B cell (primary cell): ENCODE results near the gene GADL1. TPM values are rescaled to one million over a fixed set of nuclear protein-coding genes. Genes with fewer than 3 reads are reported as not detected.
A peak's percentile ranks its signal among the peaks of the same experiment; 100 is the strongest.

Experiments used
- ATAC-seq: fragments of 200-7000 bp; cut with Tn5 transposase; one replicate; pipeline ENCODE4 v1.10.0; 2021; ENCODE audit warnings: low read depth, mild to moderate bottlenecking, moderate number of reproducible peaks, moderate library complexity
- CTCF ChIA-PET: fragments of 350-600 bp; sonication (Branson Sonifier 250); formaldehyde crosslinking; loops from one replicate; lab custom pipeline; 2021; ENCODE audit warnings: antibody characterized with exemption, inconsistent platforms; lab: Charles Lee
- POLR2A ChIA-PET: fragments of 350-600 bp; sonication (Branson Sonifier 250); formaldehyde crosslinking; loops from one replicate; lab custom pipeline; 2021; ENCODE audit warnings: antibody characterized with exemption; lab: Charles Lee
- DNase-seq: peaks from one replicate; pipeline ENCODE4 v3.0.0; 2013
- H2AFZ ChIP-seq: 2 replicates; pipeline ENCODE4 v1.6.1; 2012; ENCODE audit warnings: mild to moderate bottlenecking, low read depth, low read length; ENCODE audit not compliant: insufficient read depth, poor library complexity, severe bottlenecking
- H3K27ac ChIP-seq, 2 donors: 1 replicate in 1 of 2; 2 replicates in 1 of 2; pipeline ENCODE4 v1.5.1; 2012 to 2013; ENCODE audit warnings: low read length in 2 of 2, mild to moderate bottlenecking in 2 of 2, moderate library complexity in 1 of 2
- H3K27me3 ChIP-seq, 4 experiments: fragments of 200-600 bp in 1 of 4; sonication (generic) in 1 of 4; replicated peaks in 1 of 4; 1 replicate in 2 of 4; 2 replicates in 2 of 4; pipeline versions ENCODE4 v1.6.1 to v1.7.0; 2013 to 2016; ENCODE audit warnings: low read length in 3 of 4, mild to moderate bottlenecking in 2 of 4, mixed read lengths in 1 of 4, moderate library complexity in 1 of 4; ENCODE audit not compliant: insufficient read depth in 4 of 4, control insufficient read depth in 3 of 4; ENCODE audit errors: control extremely low read depth in 1 of 4
- H3K36me3 ChIP-seq, 2 experiments: replicated peaks in 1 of 2; 1 replicate in 1 of 2; 2 replicates in 1 of 2; pipeline versions ENCODE4 v1.6.1 to v1.7.1; 2013; ENCODE audit warnings: low read length in 1 of 2; ENCODE audit not compliant: insufficient read depth in 2 of 2, control insufficient read depth in 1 of 2; ENCODE audit errors: control extremely low read depth in 1 of 2, extremely low read depth in 1 of 2
- H3K4me1 ChIP-seq, 2 donors: fragments of 200-600 bp in 1 of 2; sonication (generic) in 1 of 2; 1 replicate in 1 of 2; 2 replicates in 1 of 2; pipeline versions ENCODE4 v1.5.1 to v1.6.1; 2013 to 2017; ENCODE audit warnings: low read length in 2 of 2; ENCODE audit not compliant: control insufficient read depth in 2 of 2, insufficient read depth in 2 of 2
- H3K4me2 ChIP-seq: replicated peaks from 2 replicates; pipeline ENCODE3; 2012; ENCODE audit warnings: mild to moderate bottlenecking, low read depth, low read length; ENCODE audit not compliant: poor library complexity, severe bottlenecking
- H3K4me3 ChIP-seq, 5 experiments: fragments of 200-600 bp in 1 of 5; sonication (generic) in 1 of 5; 1 replicate in 3 of 5; 2 replicates in 2 of 5; pipeline versions ENCODE4 v1.5.1 to v1.7.0; 2011 to 2016; ENCODE audit warnings: low read length in 4 of 5, mild to moderate bottlenecking in 4 of 5, low read depth in 2 of 5, control low read depth in 1 of 5, moderate library complexity in 1 of 5; ENCODE audit not compliant: insufficient read depth in 1 of 5; ENCODE audit errors: control extremely low read depth in 1 of 5, extremely low read depth in 1 of 5
- H3K79me2 ChIP-seq: fragments of 200-600 bp; sonication (generic); one replicate; pipeline ENCODE4 v1.6.0; 2016; ENCODE audit warnings: low read length; ENCODE audit not compliant: control insufficient read depth, insufficient read depth
- H3K9ac ChIP-seq: fragments of 200-600 bp; sonication (generic); 2 replicates; pipeline ENCODE4 v1.6.1; 2017; ENCODE audit warnings: mild to moderate bottlenecking, low read length, moderate library complexity
- H3K9me3 ChIP-seq, 3 donors: one replicate each; pipeline versions ENCODE4 v1.6.1 to v1.7.1; 2013; ENCODE audit warnings: low read length in 2 of 3; ENCODE audit not compliant: control insufficient read depth in 2 of 3, insufficient read depth in 1 of 3; ENCODE audit errors: control extremely low read depth in 1 of 3
- H4K20me1 ChIP-seq: 2 replicates; pipeline ENCODE4 v1.6.0; 2012; ENCODE audit warnings: mild to moderate bottlenecking, low read length; ENCODE audit not compliant: insufficient read depth, control insufficient read depth, poor library complexity, severe bottlenecking
- H3K27ac Mint-ChIP-seq: one replicate; pipeline ENCODE4 v1.8.0; 2021; ENCODE audit warnings: mixed read lengths
- H3K27me3 Mint-ChIP-seq: one replicate; pipeline ENCODE4 v1.8.0; 2021; ENCODE audit warnings: mixed read lengths
- H3K4me1 Mint-ChIP-seq: one replicate; pipeline ENCODE4 v1.8.0; 2021; ENCODE audit warnings: mixed read lengths
- H3K4me3 Mint-ChIP-seq: one replicate; pipeline ENCODE4 v1.8.0; 2021; ENCODE audit warnings: mixed read lengths
- H3K9me3 Mint-ChIP-seq: one replicate; pipeline ENCODE4 v1.8.0; 2022; ENCODE audit warnings: mixed read lengths; ENCODE audit not compliant: insufficient read depth
- EZH2 ChIP-seq: IDR thresholded peaks from 2 replicates; pipeline ENCODE4 v1.6.1; 2012; ENCODE audit warnings: borderline replicate concordance, low read depth, mild to moderate bottlenecking, moderate library complexity, low read length; ENCODE audit not compliant: insufficient read depth, poor library complexity, severe bottlenecking
- WGBS: methylation state at CpG from one replicate; pipeline ENCODE4 v1.1.5; 2013; ENCODE audit warnings: missing lambda C conversion rate; ENCODE audit not compliant: insufficient coverage; 5-methylcytosine and 5-hydroxymethylcytosine counted together
- intact Hi-C: fragments of 100-400 bp; cut with micrococcal nuclease; formaldehyde crosslinking; loops from one replicate; pipeline ENCODE4 v1.10.0; 2022
- polyA minus RNA-seq: library from RNA; depleted of rRNA, polyadenylated mRNA; stranded (reverse); fragments of >200 nt; gene quantifications from 2 replicates; pipeline ENCODE4 v1.2.3, GENCODE V29; 2012
- polyA plus RNA-seq: library from polyadenylated mRNA; depleted of rRNA; stranded (reverse); fragments of >200 nt; gene quantifications from 2 replicates; pipeline ENCODE4 v1.2.3, GENCODE V29; 2012
- total RNA-seq, 2 donors: library from RNA; stranded (reverse); fragments of 120-200 nt in 1 of 2; gene quantifications; 1 replicate in 1 of 2; 2 replicates in 1 of 2; pipeline versions ENCODE4 v1.2.3 to v1.2.4, GENCODE V29; 2013 to 2022
- TF ChIP-seq, protein P1 (sequence below): fragments of 200-600 bp; IDR thresholded peaks from one replicate; pipeline ENCODE4 v1.8.0; 2022; ENCODE audit warnings: antibody characterized with exemption, mild to moderate bottlenecking

Gene GADL1
- not detected in 2 replicates for total RNA-seq
- 0.56 TPM for total RNA-seq (2013)
- polyA plus RNA-seq: not detected in 2 replicates
- not detected in 2 replicates for polyA minus RNA-seq

DNA sequence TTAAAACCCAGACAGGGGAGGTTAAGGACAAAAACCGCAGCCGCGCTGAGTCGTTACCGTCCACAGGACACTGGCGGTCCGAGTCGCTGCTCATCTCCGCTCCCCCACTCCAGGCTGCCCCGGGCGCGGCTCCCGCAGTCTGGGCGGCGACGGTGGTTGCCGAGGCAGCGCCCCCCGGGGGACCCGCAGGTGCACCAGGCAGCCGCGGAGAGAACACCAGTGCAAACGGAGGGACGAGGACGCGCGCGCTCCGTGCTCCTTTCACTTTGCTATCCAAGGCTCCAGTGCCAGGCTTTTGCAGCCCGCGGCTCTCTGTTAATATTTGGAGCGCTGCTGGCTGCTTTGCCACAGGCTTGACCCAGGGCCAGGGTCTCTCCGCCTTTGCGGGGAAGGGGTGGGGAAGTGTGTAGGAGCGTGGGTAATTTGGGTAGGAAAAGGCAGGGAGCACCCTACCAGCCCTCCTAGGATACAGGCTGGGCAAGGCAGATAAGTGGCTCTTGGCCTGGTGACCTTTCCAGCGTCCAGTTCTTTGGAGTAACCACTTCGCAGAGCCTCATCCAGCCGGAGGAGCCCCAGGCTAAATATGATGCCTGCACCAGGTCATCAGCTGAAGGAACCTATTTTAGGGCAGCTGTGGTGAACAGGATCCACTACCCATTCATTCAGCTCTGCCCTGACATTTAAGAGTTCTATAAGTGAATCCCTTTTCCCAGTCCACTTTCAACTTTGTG, at the start of gene GADL1:
Gene GADL1 (minus strand): TSS at position 141 of the 731 bp plus-strand sequence. CDS start 47 bp downstream, at position 94.
- Histone ChIP-seq H3K36me3 (no peaks in the 10 kb centered on the region), H4K20me1 (no peaks in the 10 kb centered on the region), H3K4me1 (peaks cover 5 to 8% of the 10 kb centered on the region in 2 donors), H3K79me2 (no peaks in the 10 kb centered on the region), H3K9me3 (peaks cover 0 to 4% (median 0%) of the 10 kb centered on the region in 3 donors), H2AFZ (peak within 1 kb of the TSS; percentile 54), H3K4me3 (peak within 1 kb of the TSS in 3 of 5 experiments; percentile 19 to 41 (median 19)), H3K27ac (no peak within 1 kb of the TSS), H3K27me3 (peaks cover 0 to 22% (median 9%) of the 10 kb centered on the region in 4 experiments), H3K9ac (peak within 1 kb of the TSS; percentile 35), H3K4me2 (peak within 1 kb of the TSS; percentile 67)
- intact Hi-C loops: no loop called here
- Mint-ChIP-seq H3K9me3 (no peaks in the 10 kb centered on the region), H3K4me1 (peaks cover 12% of the 10 kb centered on the region), H3K27ac (no peak within 1 kb of the TSS), H3K4me3 (peak within 1 kb of the TSS; percentile 36), H3K27me3 (peaks cover 31% of the 10 kb centered on the region)
- no peak for TF ChIP-seq EZH2
- TF ChIP-seq, protein P1, sequence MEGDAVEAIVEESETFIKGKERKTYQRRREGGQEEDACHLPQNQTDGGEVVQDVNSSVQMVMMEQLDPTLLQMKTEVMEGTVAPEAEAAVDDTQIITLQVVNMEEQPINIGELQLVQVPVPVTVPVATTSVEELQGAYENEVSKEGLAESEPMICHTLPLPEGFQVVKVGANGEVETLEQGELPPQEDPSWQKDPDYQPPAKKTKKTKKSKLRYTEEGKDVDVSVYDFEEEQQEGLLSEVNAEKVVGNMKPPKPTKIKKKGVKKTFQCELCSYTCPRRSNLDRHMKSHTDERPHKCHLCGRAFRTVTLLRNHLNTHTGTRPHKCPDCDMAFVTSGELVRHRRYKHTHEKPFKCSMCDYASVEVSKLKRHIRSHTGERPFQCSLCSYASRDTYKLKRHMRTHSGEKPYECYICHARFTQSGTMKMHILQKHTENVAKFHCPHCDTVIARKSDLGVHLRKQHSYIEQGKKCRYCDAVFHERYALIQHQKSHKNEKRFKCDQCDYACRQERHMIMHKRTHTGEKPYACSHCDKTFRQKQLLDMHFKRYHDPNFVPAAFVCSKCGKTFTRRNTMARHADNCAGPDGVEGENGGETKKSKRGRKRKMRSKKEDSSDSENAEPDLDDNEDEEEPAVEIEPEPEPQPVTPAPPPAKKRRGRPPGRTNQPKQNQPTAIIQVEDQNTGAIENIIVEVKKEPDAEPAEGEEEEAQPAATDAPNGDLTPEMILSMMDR: no peak
- WGBS: 6% methylated on average over 36 of the region's 38 CpGs
- ChIA-PET POLR2A (no interaction called here), CTCF (no interaction called here)
- DNase-seq (no peak), ATAC-seq (no peak)

- intact Hi-C loops: no loop called here
Measured at GRCh38 chr3:30944124-30944523, 49.7 kb upstream of the GADL1 start.

More at GRCh38 chr3:30944124-30944523, 49.7 kb upstream of the GADL1 start:
- Histone ChIP-seq H3K4me1 (no peaks in the 10 kb centered on the region), H4K20me1 (no peaks in the 10 kb centered on the region), H3K4me3 (no peak overlapping the region), H3K27me3 (no peaks in the 10 kb centered on the region), H3K4me2 (no peak overlapping the region), H2AFZ (no peak overlapping the region), H3K9ac (no peak overlapping the region), H3K9me3 (no peaks in the 10 kb centered on the region), H3K27ac (no peak overlapping the region), H3K79me2 (no peaks in the 10 kb centered on the region), H3K36me3 (no peaks in the 10 kb centered on the region)
- TF ChIP-seq, protein P1: no peak
- TF ChIP-seq EZH2: no peak
- WGBS: 86% methylated on average over 1 of the region's 2 CpGs
- H3K9me3 Mint-ChIP-seq: no peaks in the 10 kb centered on the region
- DNase-seq (no peak), ATAC-seq (no peak)
- H3K4me1 Mint-ChIP-seq: no peaks in the 10 kb centered on the region
- ChIA-PET POLR2A (no interaction called here), CTCF (no interaction called here)
- H3K27ac Mint-ChIP-seq: no peak overlapping the region
- H3K4me3 Mint-ChIP-seq: no peak overlapping the region
- H3K27me3 Mint-ChIP-seq: peaks cover 19% of the 10 kb centered on the region
